HepG2 (cell line): ENCODE measurements around the gene PNKP. TPM values are rescaled to one million over a fixed set of nuclear protein-coding genes. Genes with fewer than 3 reads are reported as not detected.

Experiments
- BRCA1 ChIP-seq: sonication (generic); formaldehyde crosslinking; IDR thresholded peaks from 2 replicates; pipeline ENCODE4 v1.4.0; 2020; ENCODE audit warnings: missing genetic modification reagents
- CTCF ChIP-seq: sonication (generic); formaldehyde crosslinking; IDR thresholded peaks from 2 replicates; pipeline ENCODE4 v1.5.0; 2020; ENCODE audit warnings: mild to moderate bottlenecking, missing genetic modification reagents, moderate library complexity
- FOSL2 ChIP-seq: sonication (generic); formaldehyde crosslinking; IDR thresholded peaks from 2 replicates; pipeline ENCODE4 v1.4.0; 2020; ENCODE audit warnings: missing genetic modification reagents
- HIVEP1 ChIP-seq: sonication (generic); formaldehyde crosslinking; IDR thresholded peaks from 2 replicates; pipeline ENCODE4 v1.4.0; 2020; ENCODE audit warnings: mild to moderate bottlenecking, missing genetic modification reagents
- MEIS1 ChIP-seq: sonication (generic); formaldehyde crosslinking; IDR thresholded peaks from 2 replicates; pipeline ENCODE4 v1.9.0; 2021; ENCODE audit warnings: mild to moderate bottlenecking, missing genetic modification reagents, moderate library complexity, borderline replicate concordance
- MTERF4 ChIP-seq: sonication (generic); formaldehyde crosslinking; IDR thresholded peaks from 2 replicates; pipeline ENCODE4 v1.8.0; 2023; ENCODE audit warnings: mild to moderate bottlenecking, missing genetic modification reagents
- MXI1 ChIP-seq: IDR thresholded peaks from 3 replicates; pipeline ENCODE4 v1.6.1; 2012; ENCODE audit warnings: low read depth, low read length, inconsistent platforms, borderline replicate concordance
- MYPOP ChIP-seq: sonication (generic); formaldehyde crosslinking; IDR thresholded peaks from 2 replicates; pipeline ENCODE4 v1.8.1; 2023; ENCODE audit warnings: mild to moderate bottlenecking, moderate library complexity, missing genetic modification reagents
- NFYB ChIP-seq: sonication (generic); formaldehyde crosslinking; IDR thresholded peaks from 2 replicates; pipeline ENCODE4 v1.4.0; 2020; ENCODE audit warnings: missing genetic modification reagents
- ONECUT2 ChIP-seq: sonication (generic); formaldehyde crosslinking; IDR thresholded peaks from 2 replicates; pipeline ENCODE4 v1.4.0; 2020; ENCODE audit warnings: missing genetic modification reagents
- RFX1 ChIP-seq: fragments of 450-650 bp; IDR thresholded peaks from 2 replicates; pipeline ENCODE4 v1.6.1; 2017
- TRIM24 ChIP-seq: sonication (generic); formaldehyde crosslinking; IDR thresholded peaks from 2 replicates; pipeline ENCODE4 v1.8.0; 2022; ENCODE audit warnings: mild to moderate bottlenecking, missing genetic modification reagents
- WIZ ChIP-seq: sonication (generic); formaldehyde crosslinking; IDR thresholded peaks from 2 replicates; pipeline ENCODE4 v1.5.1; 2020; ENCODE audit warnings: mild to moderate bottlenecking, missing genetic modification reagents
- XBP1 ChIP-seq: sonication (generic); formaldehyde crosslinking; IDR thresholded peaks from 2 replicates; pipeline ENCODE4 v1.5.0; 2020; ENCODE audit warnings: missing genetic modification reagents
- ZBTB42 ChIP-seq: sonication (generic); formaldehyde crosslinking; IDR thresholded peaks from 2 replicates; pipeline ENCODE4 v1.5.0; 2020; ENCODE audit warnings: mild to moderate bottlenecking, missing genetic modification reagents
- ZKSCAN5 ChIP-seq: sonication (generic); formaldehyde crosslinking; IDR thresholded peaks from 2 replicates; pipeline ENCODE4 v1.5.1; 2020; ENCODE audit warnings: mild to moderate bottlenecking, missing genetic modification reagents
- ZNF235 ChIP-seq: sonication (generic); formaldehyde crosslinking; IDR thresholded peaks from 2 replicates; pipeline ENCODE4 v1.8.1; 2023; ENCODE audit warnings: mild to moderate bottlenecking, missing genetic modification reagents, borderline replicate concordance
- ZNF337 ChIP-seq: sonication (generic); formaldehyde crosslinking; IDR thresholded peaks from 2 replicates; pipeline ENCODE4 v1.5.1; 2020; ENCODE audit warnings: missing genetic modification reagents, low read depth, mild to moderate bottlenecking, borderline replicate concordance
- ZNF616 ChIP-seq: sonication (generic); formaldehyde crosslinking; IDR thresholded peaks from 2 replicates; pipeline ENCODE4 v1.5.0; 2020; ENCODE audit warnings: low read depth, mild to moderate bottlenecking, missing genetic modification reagents
- ZNF749 ChIP-seq: sonication (generic); formaldehyde crosslinking; IDR thresholded peaks from 2 replicates; pipeline ENCODE4 v1.8.0; 2022; ENCODE audit warnings: mild to moderate bottlenecking, missing genetic modification reagents, moderate library complexity, borderline replicate concordance
- ZNF800 ChIP-seq: sonication (generic); formaldehyde crosslinking; IDR thresholded peaks from 2 replicates; pipeline ENCODE4 v1.4.0; 2020; ENCODE audit warnings: missing genetic modification reagents
- ZSCAN5A ChIP-seq: sonication (generic); formaldehyde crosslinking; IDR thresholded peaks from 2 replicates; pipeline ENCODE4 v1.8.0; 2022; ENCODE audit warnings: mild to moderate bottlenecking, missing genetic modification reagents, borderline replicate concordance
- polyA plus RNA-seq, 8 experiments: library from polyadenylated mRNA; depleted of rRNA in 3 of 8; stranded (reverse) in 7 of 8; unstranded in 1 of 8; fragments of >200 nt; fragmentation: Illumina TruSeq in 4 of 8; extraction: Trizol in 4 of 8; gene quantifications; 2 replicates each; pipeline versions ENCODE4 v1.2.1 to v1.2.3, GENCODE V29; 2011 to 2016; ENCODE audit warnings: low read depth in 4 of 8, missing spikeins in 1 of 8, mixed read lengths in 1 of 8; ENCODE audit not compliant: insufficient read depth in 1 of 8
- total RNA-seq, 5 experiments: library from RNA; depleted of rRNA; stranded (reverse); fragments of >200 nt; fragmentation: Illumina TruSeq; extraction: Trizol; gene quantifications; 2 replicates each; pipeline ENCODE4 v1.2.3, GENCODE V29; 2016; ENCODE audit warnings: low read depth in 1 of 5

PNKP gene
- total and polyA plus RNA-seq, 2 of the 13 experiments (the other 11 are each of a cell fraction or from before 2014, with no cell fraction given), result 12.7 to 27.1 TPM

- TF ChIP-seq XBP1 (CRISPR knock-in tag) (0 out of 2 replicates have a peak, but pooled peaks have one; percentile 48), ZNF800 (CRISPR knock-in tag) (0 out of 2 replicates have a peak, but pooled peaks have one; percentile 48), ZBTB42 (CRISPR knock-in tag) (no peak), TRIM24 (CRISPR knock-in tag) (no peak), ZNF616 (no peak), MYPOP (0 out of 2 replicates have a peak, but pooled peaks have one; percentile 19), ZNF749 (CRISPR knock-in tag) (0 out of 2 replicates have a peak, but pooled peaks have one; percentile 61), CTCF (CRISPR knock-in tag) (peak; percentile 20; the same call in 1 of the 2 replicates), WIZ (CRISPR knock-in tag) (no peak), RFX1 (no peak), HIVEP1 (CRISPR knock-in tag) (no peak), FOSL2 (peak; percentile 52; the same call in 1 of the 2 replicates), MXI1 (peak; percentile 26; the same call in 1 of the 3 replicates), ZKSCAN5 (CRISPR knock-in tag) (no peak), ZNF235 (no peak), NFYB (CRISPR knock-in tag) (no peak; the same call in 1 of the 2 replicates), ZSCAN5A (CRISPR knock-in tag) (no peak), MTERF4 (no peak), ONECUT2 (CRISPR knock-in tag) (no peak), MEIS1 (CRISPR knock-in tag) (no peak), BRCA1 (no peak), ZNF337 (CRISPR knock-in tag) (peak; percentile 84; the same call in 1 of the 2 replicates)
These were observed 16.7 kb downstream of the PNKP start, which contains the start of gene PTOV1 (continued) for GRCh38 chr19:49850487-49851342.
